Fibroblast of lung (primary cell): ENCODE results near the gene ZBTB16. TPM values are rescaled to one million over a fixed set of nuclear protein-coding genes. Genes with fewer than 3 reads are reported as not detected.

Experiments
- DNase-seq, 2 donors: peaks; one replicate each; pipeline versions ENCODE4 v3.0.0 to v3.0.0-alpha.2; 2010; ENCODE audit warnings: low read depth in 2 of 2
- H2AFZ ChIP-seq: 2 replicates; pipeline ENCODE4 v1.5.1; 2012; ENCODE audit warnings: low read length, control low read depth, inconsistent platforms
- H3K27ac ChIP-seq: 2 replicates; pipeline ENCODE4 v1.5.1; 2011; ENCODE audit warnings: low read length, control low read depth; ENCODE audit not compliant: insufficient read depth
- H3K27me3 ChIP-seq: 2 replicates; pipeline ENCODE4 v1.5.1; 2011; ENCODE audit warnings: mild to moderate bottlenecking, low read length; ENCODE audit not compliant: control insufficient read depth, insufficient read depth
- H3K36me3 ChIP-seq: 2 replicates; pipeline ENCODE4 v1.5.1; 2011; ENCODE audit warnings: low read length; ENCODE audit not compliant: control insufficient read depth, insufficient read depth
- H3K4me1 ChIP-seq: 2 replicates; pipeline ENCODE4 v1.5.1; 2011; ENCODE audit warnings: low read length; ENCODE audit not compliant: control insufficient read depth, insufficient read depth; ENCODE audit errors: extremely low read depth
- H3K4me2 ChIP-seq: 2 replicates; pipeline ENCODE4 v1.5.1; 2011; ENCODE audit warnings: low read length, control low read depth; ENCODE audit not compliant: insufficient read depth; ENCODE audit errors: extremely low read depth
- H3K4me3 ChIP-seq, 4 experiments: fragments of 200-600 bp in 1 of 4; sonication (generic) in 1 of 4; replicated peaks in 1 of 4; 2 replicates each; pipeline ENCODE4 v1.5.1; 2011 to 2016; ENCODE audit warnings: low read length in 4 of 4, low read depth in 3 of 4, mild to moderate bottlenecking in 3 of 4, control low read depth in 2 of 4, inconsistent platforms in 1 of 4, mixed read lengths in 1 of 4; ENCODE audit not compliant: insufficient read depth in 1 of 4; ENCODE audit errors: control extremely low read depth in 1 of 4
- H3K79me2 ChIP-seq: 2 replicates; pipeline ENCODE4 v1.5.1; 2012; ENCODE audit warnings: mild to moderate bottlenecking, low read length, inconsistent platforms; ENCODE audit not compliant: control insufficient read depth, insufficient read depth
- H3K9ac ChIP-seq: 2 replicates; pipeline ENCODE4 v1.5.1; 2011; ENCODE audit warnings: mild to moderate bottlenecking, low read length, control low read depth; ENCODE audit not compliant: insufficient read depth
- H3K9me3 ChIP-seq: 2 replicates; pipeline ENCODE4 v1.5.1; 2012; ENCODE audit warnings: low read depth, low read length; ENCODE audit not compliant: control insufficient read depth, insufficient read depth
- H4K20me1 ChIP-seq: 2 replicates; pipeline ENCODE4 v1.5.1; 2011; ENCODE audit warnings: low read length; ENCODE audit not compliant: control insufficient read depth, insufficient read depth; ENCODE audit errors: extremely low read depth
- EZH2 ChIP-seq: IDR thresholded peaks from 2 replicates; pipeline ENCODE4 v1.5.1; 2012; ENCODE audit warnings: low read length, control low read depth, mild to moderate bottlenecking; ENCODE audit errors: missing control alignments
- polyA plus RNA-seq, 2 donors: library from polyadenylated mRNA; depleted of rRNA in 1 of 2; stranded (reverse) in 1 of 2; unstranded in 1 of 2; fragments of >200 nt; gene quantifications; 2 replicates each; pipeline ENCODE4 v1.2.1, GENCODE V29; 2011 to 2012; ENCODE audit warnings: missing spikeins in 1 of 2
- total RNA-seq: library from RNA; depleted of rRNA; stranded (reverse); fragments of >200 nt; gene quantifications from 2 replicates; pipeline ENCODE4 v1.2.1, GENCODE V29; 2014
- TF ChIP-seq, protein P1 (sequence below), 2 donors: IDR thresholded peaks in 1 of 2; conservative IDR thresholded peaks in 1 of 2; 1 replicate in 1 of 2; 2 replicates in 1 of 2; pipeline ENCODE4 v1.5.1; 2011 to 2012; ENCODE audit warnings: low read length in 2 of 2, control low read depth in 1 of 2, inconsistent platforms in 1 of 2, low read depth in 1 of 2, mild to moderate bottlenecking in 1 of 2

ZBTB16 gene
- total and polyA plus RNA-seq, 2 donors (not counting 1 experiment from before 2014, with no cell fraction given) = not detected

DNA sequence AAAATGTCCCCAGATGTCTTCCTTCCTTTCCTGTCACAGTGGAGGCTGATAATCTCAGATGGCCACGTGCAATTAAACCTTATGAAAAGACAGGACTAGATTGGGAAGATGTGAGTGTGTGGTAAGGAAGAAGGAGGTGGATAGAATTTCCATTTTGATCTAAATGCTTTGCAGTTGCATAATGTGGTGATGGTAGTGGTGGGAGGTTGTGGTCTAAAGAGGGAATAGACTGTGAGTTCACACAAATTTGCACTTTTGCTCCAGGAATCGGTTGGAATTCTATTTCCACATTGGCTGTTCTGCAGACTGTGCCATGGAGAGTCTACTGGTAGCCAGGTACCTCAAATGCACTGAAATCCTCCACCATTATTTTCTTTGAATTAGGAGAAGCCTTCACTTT is 93.3 kb downstream of the ZBTB16 start:
- no peak overlapping the region for H3K27ac ChIP-seq
- H3K36me3 ChIP-seq = no peaks in the 10 kb centered on the region
- H3K79me2 ChIP-seq = no peaks in the 10 kb centered on the region
- no peak overlapping the region for H3K4me3 ChIP-seq
- H4K20me1 ChIP-seq = no peaks in the 10 kb centered on the region
- H3K4me1 ChIP-seq = no peaks in the 10 kb centered on the region
- no peaks in the 10 kb centered on the region for H3K9me3 ChIP-seq
- H3K9ac ChIP-seq = no peak overlapping the region
- H3K27me3 ChIP-seq = peaks cover 3% of the 10 kb centered on the region
- TF ChIP-seq EZH2 = no peak
- TF ChIP-seq, protein P1, sequence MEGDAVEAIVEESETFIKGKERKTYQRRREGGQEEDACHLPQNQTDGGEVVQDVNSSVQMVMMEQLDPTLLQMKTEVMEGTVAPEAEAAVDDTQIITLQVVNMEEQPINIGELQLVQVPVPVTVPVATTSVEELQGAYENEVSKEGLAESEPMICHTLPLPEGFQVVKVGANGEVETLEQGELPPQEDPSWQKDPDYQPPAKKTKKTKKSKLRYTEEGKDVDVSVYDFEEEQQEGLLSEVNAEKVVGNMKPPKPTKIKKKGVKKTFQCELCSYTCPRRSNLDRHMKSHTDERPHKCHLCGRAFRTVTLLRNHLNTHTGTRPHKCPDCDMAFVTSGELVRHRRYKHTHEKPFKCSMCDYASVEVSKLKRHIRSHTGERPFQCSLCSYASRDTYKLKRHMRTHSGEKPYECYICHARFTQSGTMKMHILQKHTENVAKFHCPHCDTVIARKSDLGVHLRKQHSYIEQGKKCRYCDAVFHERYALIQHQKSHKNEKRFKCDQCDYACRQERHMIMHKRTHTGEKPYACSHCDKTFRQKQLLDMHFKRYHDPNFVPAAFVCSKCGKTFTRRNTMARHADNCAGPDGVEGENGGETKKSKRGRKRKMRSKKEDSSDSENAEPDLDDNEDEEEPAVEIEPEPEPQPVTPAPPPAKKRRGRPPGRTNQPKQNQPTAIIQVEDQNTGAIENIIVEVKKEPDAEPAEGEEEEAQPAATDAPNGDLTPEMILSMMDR (conservative IDR thresholded peaks at IDR 0.05 in 1 of 2, IDR thresholded peaks at IDR 0.05 in 1 of 2; ENCODE audit: low read depth in 1 of 2, low read length in 2 of 2) = no peak
- DNase-seq = no peak
- no peak overlapping the region for H2AFZ ChIP-seq
- no peak overlapping the region for H3K4me2 ChIP-seq

GRCh38 chr11:114153224-114153623 is 93.7 kb downstream of the ZBTB16 start:
- no peak for DNase-seq
- H3K79me2 ChIP-seq = no peaks in the 10 kb centered on the region
- no peaks in the 10 kb centered on the region for H3K4me1 ChIP-seq
- H4K20me1 ChIP-seq = no peaks in the 10 kb centered on the region
- H3K9ac ChIP-seq = no peak overlapping the region
- H3K4me3 ChIP-seq = no peak overlapping the region
- H2AFZ ChIP-seq = no peak overlapping the region
- no peaks in the 10 kb centered on the region for H3K36me3 ChIP-seq
- peaks cover 6% of the 10 kb centered on the region for H3K27me3 ChIP-seq
- no peak for TF ChIP-seq EZH2
- TF ChIP-seq, protein P1 (conservative IDR thresholded peaks at IDR 0.05 in 1 of 2, IDR thresholded peaks at IDR 0.05 in 1 of 2; ENCODE audit: low read depth in 1 of 2, low read length in 2 of 2) = no peak
- no peak overlapping the region for H3K27ac ChIP-seq
- no peak overlapping the region for H3K4me2 ChIP-seq
- H3K9me3 ChIP-seq = no peaks in the 10 kb centered on the region

DNA sequence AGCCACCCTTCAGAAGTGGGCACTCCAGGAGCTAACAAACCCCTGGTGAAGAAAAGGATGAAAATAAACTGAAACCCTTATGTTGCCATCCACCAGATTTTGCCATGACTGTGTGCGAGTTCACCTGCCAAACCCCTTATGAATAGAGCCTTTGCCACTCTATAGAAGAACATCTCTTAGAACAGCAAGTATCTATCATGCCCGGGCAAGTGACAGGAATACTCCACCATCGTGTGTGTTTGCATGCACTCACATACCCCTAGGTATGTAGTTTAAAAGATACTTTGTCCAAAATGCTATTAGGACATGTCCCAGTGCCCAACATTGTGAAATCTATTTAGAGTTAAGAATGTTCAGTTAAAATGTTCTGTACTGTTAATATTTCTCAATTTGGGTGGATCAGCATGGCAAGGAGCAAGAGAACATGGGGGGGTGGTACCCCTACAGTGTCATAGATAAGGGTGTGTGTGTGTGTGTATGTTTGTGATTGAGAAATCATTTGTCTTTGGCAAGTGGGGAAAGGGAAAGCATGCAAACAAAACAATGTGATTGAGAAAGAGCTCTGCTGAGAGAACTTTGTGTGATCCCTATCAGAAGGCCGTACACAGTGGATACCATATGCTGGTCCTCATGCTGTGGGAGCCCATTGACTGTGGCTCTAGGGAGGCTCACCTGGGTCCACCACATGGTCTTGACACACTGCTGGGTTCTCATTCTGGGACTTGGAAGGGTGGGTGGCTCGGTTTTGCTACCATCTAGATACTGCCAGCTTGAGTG is 94.9 kb downstream of the ZBTB16 start:
- H3K79me2 ChIP-seq = no peaks in the 10 kb centered on the region
- H3K4me3 ChIP-seq = no peak overlapping the region
- no peak overlapping the region for H3K27ac ChIP-seq
- H4K20me1 ChIP-seq = no peaks in the 10 kb centered on the region
- H3K36me3 ChIP-seq = no peaks in the 10 kb centered on the region
- TF ChIP-seq, protein P1 (conservative IDR thresholded peaks at IDR 0.05 in 1 of 2, IDR thresholded peaks at IDR 0.05 in 1 of 2; ENCODE audit: low read depth in 1 of 2, low read length in 2 of 2) = no peak
- TF ChIP-seq EZH2 = no peak
- DNase-seq = peak in 1 of 2 donors; percentile 99
- H3K9ac ChIP-seq = no peak overlapping the region
- H3K4me1 ChIP-seq = no peaks in the 10 kb centered on the region
- H3K4me2 ChIP-seq = no peak overlapping the region
- H3K27me3 ChIP-seq = peaks cover 6% of the 10 kb centered on the region
- H3K9me3 ChIP-seq = no peaks in the 10 kb centered on the region
- no peak overlapping the region for H2AFZ ChIP-seq
